PC-9 (cell line): Measurements from ENCODE around the gene LRRC8A. TPM values are rescaled to one million over a fixed set of nuclear protein-coding genes. Genes with fewer than 3 reads are reported as not detected.

Source experiments
- BruUV-seq: library from RNA; stranded (reverse); fragments of 400-500 nt; replicated peaks from 2 replicates; lab custom pipeline; 2021; lab: Mats Ljungman, UMichigan
- CTCF ChIA-PET: fragments of 300-600 bp; sonication (Branson Sonifier 250); formaldehyde crosslinking; loops from one replicate; lab custom pipeline; 2022; ENCODE audit warnings: antibody characterized with exemption; lab: Charles Lee
- POLR2A ChIA-PET: fragments of 300-600 bp; sonication (Branson Sonifier 250); formaldehyde crosslinking; loops from one replicate; lab custom pipeline; 2022; ENCODE audit warnings: antibody characterized with exemption; ENCODE audit not compliant: unreplicated experiment; lab: Charles Lee
- DNase-seq, 2 experiments: peaks; one replicate each; pipeline versions ENCODE4 v3.0.0 to v3.0.0-alpha.2; 2015 to 2022; ENCODE audit warnings: mixed read lengths in 1 of 2
- H2AFZ ChIP-seq: fragments of 200-600 bp; sonication (generic); 2 replicates; pipeline ENCODE4 v1.8.1; 2017; ENCODE audit warnings: antibody characterized with exemption
- H3F3A ChIP-seq: fragments of 200-600 bp; sonication (generic); 2 replicates; pipeline ENCODE4 v1.8.1; 2017; ENCODE audit warnings: antibody characterized with exemption, mild to moderate bottlenecking, low read depth; ENCODE audit not compliant: insufficient read depth
- H3K27ac ChIP-seq: fragments of 200-600 bp; sonication (generic); 2 replicates; pipeline ENCODE4 v1.6.1; 2016; ENCODE audit warnings: mixed run types
- H3K27me3 ChIP-seq: fragments of 200-600 bp; sonication (generic); 2 replicates; pipeline ENCODE4 v1.6.1; 2016; ENCODE audit warnings: low read depth, mixed run types; ENCODE audit not compliant: insufficient read depth
- H3K36me3 ChIP-seq: fragments of 200-600 bp; sonication (generic); 2 replicates; pipeline ENCODE4 v1.6.1; 2016; ENCODE audit warnings: low read depth, mixed run types
- H3K4me1 ChIP-seq: fragments of 200-600 bp; sonication (generic); replicated peaks from 2 replicates; pipeline ENCODE4 v1.6.1; 2016; ENCODE audit warnings: mixed run types; ENCODE audit not compliant: insufficient read depth
- H3K4me2 ChIP-seq: fragments of 200-600 bp; sonication (generic); 2 replicates; pipeline ENCODE4 v1.6.1; 2017; ENCODE audit warnings: mixed run types
- H3K4me3 ChIP-seq: fragments of 200-600 bp; sonication (generic); 2 replicates; pipeline ENCODE4 v1.6.1; 2016; ENCODE audit warnings: mixed run types
- H3K79me2 ChIP-seq: fragments of 200-600 bp; sonication (generic); 2 replicates; pipeline ENCODE4 v1.6.1; 2017; ENCODE audit warnings: low read depth, mixed run types
- H3K9me2 ChIP-seq: fragments of 200-600 bp; sonication (generic); 2 replicates; pipeline ENCODE4 v1.8.1; 2017; ENCODE audit warnings: mild to moderate bottlenecking; ENCODE audit not compliant: insufficient read depth
- H3K9me3 ChIP-seq: fragments of 200-600 bp; sonication (generic); 2 replicates; pipeline ENCODE4 v1.8.1; 2016; ENCODE audit warnings: low read depth; ENCODE audit not compliant: insufficient read depth
- H4K20me1 ChIP-seq: fragments of 200-600 bp; sonication (generic); 2 replicates; pipeline ENCODE4 v1.8.1; 2017; ENCODE audit not compliant: insufficient read depth
- EZH2 ChIP-seq: fragments of 200-600 bp; sonication (generic); IDR thresholded peaks from 2 replicates; pipeline ENCODE4 v1.8.0; 2017; ENCODE audit warnings: antibody characterized with exemption, low read depth
- intact Hi-C: fragments of 100-400 bp; cut with micrococcal nuclease; formaldehyde crosslinking; loops from one replicate; pipeline ENCODE4 v1.10.0; 2022; ENCODE audit not compliant: unreplicated experiment
- total RNA-seq: library from RNA; stranded (reverse); gene quantifications from 2 replicates; pipeline ENCODE4 v1.2.3, GENCODE V29; 2021
- TF ChIP-seq, protein P1 (sequence below): fragments of 200-600 bp; sonication (generic); conservative IDR thresholded peaks from 2 replicates; pipeline ENCODE4 v1.6.1; 2017; ENCODE audit warnings: mixed run types, antibody characterized with exemption, mild to moderate bottlenecking, moderate library complexity

The LRRC8A gene
- total RNA-seq, 1 experiment from 2014 or later, result 90.3 TPM

DNA sequence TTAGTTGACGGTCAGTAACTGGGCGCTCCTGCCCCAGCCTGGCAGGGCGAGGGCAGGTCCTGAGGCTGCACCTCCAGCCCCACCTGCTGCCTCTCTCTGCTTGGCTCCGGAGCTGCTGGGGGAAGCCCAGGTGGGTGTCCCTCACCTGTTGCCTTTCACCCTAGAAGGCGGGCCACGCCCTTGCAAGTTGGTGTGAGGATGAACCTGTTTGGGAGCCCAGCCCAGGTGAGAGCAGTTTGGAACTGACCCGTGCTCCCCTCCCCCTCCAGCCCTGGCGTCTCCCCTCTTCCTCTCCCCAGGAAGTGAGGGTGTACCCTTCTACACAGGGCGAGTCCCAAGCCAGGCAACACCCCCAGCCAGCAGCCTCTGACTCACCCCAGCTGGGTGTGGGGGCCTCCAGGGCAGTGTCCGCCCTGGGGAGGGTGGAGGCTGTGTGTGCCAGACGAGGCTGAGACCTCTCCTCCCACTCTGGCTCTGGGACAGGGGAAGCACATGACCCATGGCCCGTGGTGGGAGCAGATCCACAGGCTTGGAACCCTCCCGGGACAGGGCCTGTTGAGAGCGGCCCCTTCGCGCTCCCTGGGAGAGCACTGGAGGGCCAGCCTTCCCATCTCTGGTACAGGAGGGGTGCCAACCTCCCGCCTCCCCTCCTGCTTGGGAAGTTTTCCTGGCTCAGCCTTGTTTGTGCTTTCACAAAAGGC, 10.4 kb downstream of the LRRC8A start:
- DNase-seq, result peak; percentile 94 to 99
- Histone ChIP-seq H3K4me3 (peak overlapping the region; percentile 31; the same call in 1 of the 2 replicates), H3K27ac (peak overlapping the region; percentile 79), H3K27me3 (no peaks in the 10 kb centered on the region), H3F3A (peaks cover 28% of the 10 kb centered on the region), H3K9me2 (no peaks in the 10 kb centered on the region), H3K9me3 (no peaks in the 10 kb centered on the region), H4K20me1 (no peaks in the 10 kb centered on the region), H3K4me2 (peak overlapping the region; percentile 67), H3K79me2 (peaks cover 47% of the 10 kb centered on the region), H2AFZ (no peak overlapping the region), H3K36me3 (peaks cover 17% of the 10 kb centered on the region; the same call in 1 of the 2 replicates), H3K4me1 (peaks cover 26% of the 10 kb centered on the region)
- TF ChIP-seq EZH2, result no peak
- TF ChIP-seq, protein P1, sequence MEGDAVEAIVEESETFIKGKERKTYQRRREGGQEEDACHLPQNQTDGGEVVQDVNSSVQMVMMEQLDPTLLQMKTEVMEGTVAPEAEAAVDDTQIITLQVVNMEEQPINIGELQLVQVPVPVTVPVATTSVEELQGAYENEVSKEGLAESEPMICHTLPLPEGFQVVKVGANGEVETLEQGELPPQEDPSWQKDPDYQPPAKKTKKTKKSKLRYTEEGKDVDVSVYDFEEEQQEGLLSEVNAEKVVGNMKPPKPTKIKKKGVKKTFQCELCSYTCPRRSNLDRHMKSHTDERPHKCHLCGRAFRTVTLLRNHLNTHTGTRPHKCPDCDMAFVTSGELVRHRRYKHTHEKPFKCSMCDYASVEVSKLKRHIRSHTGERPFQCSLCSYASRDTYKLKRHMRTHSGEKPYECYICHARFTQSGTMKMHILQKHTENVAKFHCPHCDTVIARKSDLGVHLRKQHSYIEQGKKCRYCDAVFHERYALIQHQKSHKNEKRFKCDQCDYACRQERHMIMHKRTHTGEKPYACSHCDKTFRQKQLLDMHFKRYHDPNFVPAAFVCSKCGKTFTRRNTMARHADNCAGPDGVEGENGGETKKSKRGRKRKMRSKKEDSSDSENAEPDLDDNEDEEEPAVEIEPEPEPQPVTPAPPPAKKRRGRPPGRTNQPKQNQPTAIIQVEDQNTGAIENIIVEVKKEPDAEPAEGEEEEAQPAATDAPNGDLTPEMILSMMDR, result no peak
- no TSS peak for BruUV-seq
- intact Hi-C loops, result loop anchor here (1.0 to 2.0 kb wide), 5 partner anchors 10 to 36 kb away; partner anchors contain the start of gene LRRC8A
- POLR2A ChIA-PET, result interaction anchor here (0.5 kb wide), 1 partner anchor 168 kb away, joined by 3 read pairs; the partner anchor contains the start of gene ZDHHC12
- CTCF ChIA-PET, result no interaction called here

- H2AFZ ChIP-seq, result no peak overlapping the region
- H3K36me3 ChIP-seq, result peaks cover 17% of the 10 kb centered on the region; the same call in 1 of the 2 replicates
- peaks cover 28% of the 10 kb centered on the region; the same call in 1 of the 2 replicates for H3F3A ChIP-seq
- H3K4me3 ChIP-seq, result no peak overlapping the region
- CTCF ChIA-PET, result no interaction called here
- BruUV-seq, result no TSS peak
- peaks cover 37% of the 10 kb centered on the region for H3K79me2 ChIP-seq
- no peaks in the 10 kb centered on the region for H3K9me2 ChIP-seq
- no peak for DNase-seq
- H3K27me3 ChIP-seq, result no peaks in the 10 kb centered on the region
- H3K4me2 ChIP-seq, result peak overlapping the region; percentile 67
- H3K27ac ChIP-seq, result peak overlapping the region; percentile 79; the same call in 1 of the 2 replicates
- intact Hi-C loops, result loop anchor here (2.0 kb wide), 2 partner anchors 19 to 35 kb away; no protein-coding TSS in a partner anchor
- no peaks in the 10 kb centered on the region for H3K9me3 ChIP-seq
- no peaks in the 10 kb centered on the region for H4K20me1 ChIP-seq
- POLR2A ChIA-PET, result no interaction called here
- TF ChIP-seq, protein P1, result no peak
- TF ChIP-seq EZH2, result no peak
- peaks cover 30% of the 10 kb centered on the region for H3K4me1 ChIP-seq
Observed at GRCh38 chr9:128893354-128893753, 11.4 kb downstream of the LRRC8A start.

DNA sequence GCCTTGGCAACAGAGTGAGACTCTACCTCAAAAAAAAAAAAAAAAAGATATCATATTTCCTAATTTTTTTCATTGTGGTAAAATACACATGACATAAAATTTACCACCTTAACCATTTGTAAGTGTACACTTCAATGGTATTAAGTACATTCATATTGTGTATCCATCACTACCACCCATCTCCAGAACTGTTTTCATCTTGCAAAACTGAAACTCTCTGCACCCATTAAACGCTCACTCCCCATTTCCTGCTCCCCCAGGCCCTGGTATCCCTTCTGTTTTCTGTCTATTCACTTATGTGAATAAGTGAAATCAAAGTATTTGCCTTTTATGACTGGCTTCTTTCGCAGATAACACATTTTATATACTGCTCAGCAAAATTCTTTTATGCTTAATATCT, 12.8 kb downstream of the LRRC8A start:
- H3K4me3 ChIP-seq, result no peak overlapping the region
- ChIA-PET POLR2A (no interaction called here), CTCF (no interaction called here)
- no peaks in the 10 kb centered on the region for H3K9me3 ChIP-seq
- H3K4me2 ChIP-seq, result no peak overlapping the region
- H2AFZ ChIP-seq, result no peak overlapping the region
- peaks cover 17% of the 10 kb centered on the region; the same call in 1 of the 2 replicates for H3K36me3 ChIP-seq
- peaks cover 29% of the 10 kb centered on the region for H3K79me2 ChIP-seq
- intact Hi-C loops, result no loop called here
- H3F3A ChIP-seq, result peaks cover 31% of the 10 kb centered on the region; the same call in 1 of the 2 replicates
- no peak overlapping the region for H3K27ac ChIP-seq
- no TSS peak for BruUV-seq
- peaks cover 44% of the 10 kb centered on the region for H3K4me1 ChIP-seq
- TF ChIP-seq EZH2, result no peak
- TF ChIP-seq, protein P1, result no peak
- no peaks in the 10 kb centered on the region for H3K27me3 ChIP-seq
- DNase-seq, result no peak
- no peaks in the 10 kb centered on the region for H4K20me1 ChIP-seq
- H3K9me2 ChIP-seq, result no peaks in the 10 kb centered on the region
